Stimulated activated naive CD8-positive, alpha-beta T cell treated with anti-CD3 and anti-CD28 coated beads, Interleukin-15, Interleukin-2, amounts not matched to agents 100 U/mL and 50 U/mL, for 24 hours (primary cell): ENCODE results near the gene RPS19BP1.

Experiments used
- ATAC-seq: fragments of 150-1000 bp; cut with Tn5 transposase; one replicate; pipeline ENCODE4 v1.10.0; 2021
- DNase-seq: peaks from one replicate; pipeline ENCODE4 v3.0.0; 2021

Gene RPS19BP1

DNA sequence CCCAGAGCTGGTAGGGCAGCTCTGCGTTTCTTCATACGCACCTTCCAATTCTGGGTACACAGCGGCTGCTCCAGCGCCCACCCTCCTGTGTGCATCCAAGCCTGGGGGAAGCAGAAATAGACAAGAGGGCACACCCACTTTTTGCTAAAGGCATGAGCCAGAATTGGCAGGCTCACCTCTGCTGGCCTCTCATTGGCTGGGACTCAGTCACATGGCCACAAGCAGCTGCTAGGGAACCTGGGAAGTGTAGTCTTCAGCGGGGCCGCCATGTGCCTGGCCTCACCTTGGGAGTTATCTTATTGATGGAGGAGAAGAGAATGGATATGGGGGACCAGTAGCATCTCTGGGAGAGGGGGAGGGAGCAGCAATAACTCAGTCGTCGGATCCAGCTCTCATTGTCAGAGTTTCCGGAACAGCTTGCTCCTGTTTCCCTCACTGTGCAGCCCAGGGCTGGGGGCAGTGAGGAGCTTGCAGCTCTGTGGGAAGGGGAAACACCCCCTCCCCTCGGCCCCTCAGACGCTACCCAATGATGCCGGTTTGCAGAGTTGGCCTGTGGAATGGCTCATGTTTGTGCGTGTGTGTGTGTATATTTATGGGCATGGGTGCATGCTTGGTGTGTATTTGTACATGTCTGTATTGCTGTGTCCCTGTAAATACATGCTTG, 42.3 kb downstream of the RPS19BP1 start:
- peak; percentile 78 for DNase-seq

DNA sequence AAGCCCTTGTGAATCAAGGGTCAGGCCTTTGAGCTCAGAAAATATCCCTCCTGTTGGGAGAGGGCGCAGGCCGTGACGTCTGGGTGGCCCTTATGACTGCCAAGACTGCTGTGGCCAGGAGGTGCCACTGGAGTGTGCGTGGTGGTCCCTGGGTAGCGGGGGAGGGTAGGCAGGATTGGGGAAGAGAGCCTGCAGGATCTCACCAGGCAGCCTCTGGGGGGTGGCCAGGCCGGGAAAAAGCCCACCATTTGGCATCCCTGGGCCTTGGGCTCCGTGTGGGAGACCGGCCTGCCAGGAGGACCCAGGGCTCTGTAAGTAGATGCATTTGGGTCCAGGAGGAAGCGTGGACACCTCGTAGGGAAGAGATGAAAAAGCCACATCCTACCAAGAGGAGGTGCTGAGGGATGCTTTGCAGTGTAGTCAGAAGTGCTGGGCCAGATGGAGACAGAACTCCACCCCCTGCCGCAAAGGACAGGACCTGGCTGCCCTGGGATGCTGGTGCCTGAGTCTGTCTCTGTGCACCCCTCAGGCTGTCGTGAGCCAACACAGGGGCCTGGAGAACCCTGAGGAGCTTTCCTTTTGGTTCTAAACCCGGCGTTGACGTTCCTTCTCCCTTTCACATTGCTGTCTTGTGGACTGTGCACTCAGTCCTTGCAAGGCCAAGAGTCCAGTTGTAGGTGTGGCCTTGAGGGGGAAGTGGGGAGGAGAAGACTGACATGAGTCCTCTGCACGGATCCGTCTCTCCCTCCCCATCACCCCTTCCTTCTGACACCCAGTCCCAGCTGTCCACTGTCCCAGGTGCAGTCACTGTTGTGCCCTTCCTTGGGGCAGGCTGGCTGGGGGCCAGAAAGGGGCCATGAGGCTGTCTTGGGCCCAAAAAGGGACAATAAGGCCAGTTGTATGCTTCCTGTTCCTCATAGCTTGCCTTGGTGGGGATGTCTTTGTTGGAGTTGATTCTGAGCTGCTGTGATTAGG, 43.2 kb downstream of the RPS19BP1 start:
- DNase-seq (no peak), ATAC-seq (no peak)

More for the DNA sequence above, 42.3 kb downstream of the RPS19BP1 start:
- ATAC-seq: peak; percentile 98

GRCh38 chr22:39488563-39489083, 43.9 kb downstream of the RPS19BP1 start:
- DNase-seq: no peak
- ATAC-seq: no peak

- no peak for ATAC-seq
Measured at GRCh38 chr22:39487826-39488520, 44.6 kb downstream of the RPS19BP1 start.

DNA sequence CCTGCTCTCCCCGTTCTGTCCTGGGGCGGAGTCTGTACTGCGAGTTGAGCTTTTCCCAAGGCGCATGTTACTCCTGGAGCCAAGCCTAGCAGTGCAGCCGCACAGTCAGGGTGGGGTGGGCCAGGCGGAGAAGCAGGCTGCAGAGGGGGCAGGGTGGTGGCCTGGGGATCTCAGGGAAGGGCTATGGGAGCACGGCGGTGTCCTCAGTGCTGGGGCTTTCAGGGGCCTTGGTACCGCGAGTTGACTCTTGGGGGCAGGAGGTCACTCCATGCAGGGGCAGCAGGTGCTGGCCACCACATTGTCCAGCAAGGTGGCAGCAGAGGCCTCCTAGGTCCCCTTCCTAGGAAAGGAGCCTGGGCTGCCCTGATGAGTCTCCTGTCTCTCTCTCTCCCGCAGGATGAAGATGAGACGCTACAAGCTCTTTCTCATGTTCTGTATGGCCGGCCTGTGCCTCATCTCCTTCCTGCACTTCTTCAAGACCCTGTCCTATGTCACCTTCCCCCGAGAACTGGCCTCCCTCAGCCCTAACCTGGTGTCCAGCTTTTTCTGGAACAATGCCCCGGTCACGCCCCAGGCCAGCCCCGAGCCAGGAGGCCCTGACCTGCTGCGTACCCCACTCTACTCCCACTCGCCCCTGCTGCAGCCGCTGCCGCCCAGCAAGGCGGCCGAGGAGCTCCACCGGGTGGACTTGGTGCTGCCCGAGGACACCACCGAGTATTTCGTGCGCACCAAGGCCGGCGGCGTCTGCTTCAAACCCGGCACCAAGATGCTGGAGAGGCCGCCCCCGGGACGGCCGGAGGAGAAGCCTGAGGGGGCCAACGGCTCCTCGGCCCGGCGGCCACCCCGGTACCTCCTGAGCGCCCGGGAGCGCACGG, 45.4 kb downstream of the RPS19BP1 start:
- DNase-seq: no peak
- ATAC-seq: no peak

More at GRCh38 chr22:39487826-39488520, 44.6 kb downstream of the RPS19BP1 start:
- no peak for DNase-seq

DNA sequence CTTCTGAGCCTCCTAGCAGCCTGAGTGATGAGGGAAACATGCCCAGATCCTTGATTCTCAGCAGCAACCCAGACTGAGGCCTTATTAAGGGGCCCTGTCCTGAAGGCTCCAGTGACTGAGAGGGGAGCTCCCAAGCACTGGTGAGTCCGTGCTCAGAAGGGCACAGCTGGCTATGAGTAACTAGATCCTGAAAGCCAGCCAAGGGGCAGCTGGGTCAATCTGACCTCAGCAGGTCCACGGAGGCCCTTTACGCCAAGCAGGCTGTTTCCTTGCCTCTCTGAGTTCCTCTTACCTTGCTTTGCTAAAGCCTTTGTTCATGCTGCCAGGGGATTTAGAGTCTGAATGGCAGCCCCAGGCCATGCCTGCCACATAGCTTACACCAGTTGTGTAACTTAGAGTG, 49.8 kb downstream of the RPS19BP1 start:
- ATAC-seq: no peak

GRCh38 chr22:39481595-39481994, 51.0 kb downstream of the RPS19BP1 start:
- DNase-seq (no peak), ATAC-seq (no peak)

More for the DNA sequence above, 49.8 kb downstream of the RPS19BP1 start:
- DNase-seq: no peak

DNA sequence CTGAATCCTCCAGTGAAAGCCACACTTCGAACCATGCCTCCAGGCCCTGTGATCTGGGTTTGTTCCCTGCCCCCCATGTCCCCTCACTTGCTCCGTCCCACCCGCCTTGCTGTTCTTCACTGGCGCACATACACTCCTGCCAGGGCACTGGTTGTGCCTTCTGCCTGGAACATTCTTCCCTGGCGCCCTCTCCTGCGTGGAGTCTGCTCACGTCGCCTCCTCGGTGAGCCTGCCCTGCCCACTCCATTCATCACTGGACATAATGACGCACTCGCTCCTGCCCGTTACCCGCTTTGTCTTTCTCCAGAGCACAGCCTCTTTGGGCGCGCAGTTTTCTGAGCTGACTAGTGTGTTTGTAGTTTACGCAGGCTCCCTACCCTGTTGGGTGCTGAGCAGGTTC, 51.5 kb downstream of the RPS19BP1 start:
- DNase-seq (no peak), ATAC-seq (no peak)

GRCh38 chr22:39480557-39480956, 52.0 kb downstream of the RPS19BP1 start:
- DNase-seq: no peak
- ATAC-seq: no peak

DNA sequence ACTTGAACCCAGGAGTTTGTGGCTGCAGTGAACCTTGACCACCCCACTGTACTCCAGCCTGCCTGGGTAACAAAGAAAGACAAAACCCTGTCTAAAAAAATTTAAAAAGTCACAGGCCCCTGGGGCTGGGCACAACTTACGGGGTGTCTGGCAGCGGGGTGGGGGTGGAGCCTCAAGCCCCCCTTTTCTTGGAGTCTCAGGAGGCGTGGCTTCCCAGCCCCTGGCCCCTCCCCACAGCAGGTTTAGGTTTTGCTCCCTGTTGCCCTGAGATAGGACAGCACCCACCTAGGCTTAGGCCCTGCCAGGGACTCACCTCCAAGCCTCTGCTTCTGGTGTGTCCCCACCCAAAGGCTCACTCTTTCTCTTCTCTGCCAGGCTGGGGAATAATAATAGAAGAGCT, 53.3 kb downstream of the RPS19BP1 start:
- DNase-seq (no peak), ATAC-seq (no peak)
